Fibroblast of lung (primary cell): Measurements from ENCODE around the gene CD247. TPM values are rescaled to one million over a fixed set of nuclear protein-coding genes. Genes with fewer than 3 reads are reported as not detected.

Experiments
- DNase-seq, 2 donors: peaks; one replicate each; pipeline versions ENCODE4 v3.0.0 to v3.0.0-alpha.2; 2010; ENCODE audit warnings: low read depth in 2 of 2
- H2AFZ ChIP-seq: 2 replicates; pipeline ENCODE4 v1.5.1; 2012; ENCODE audit warnings: low read length, control low read depth, inconsistent platforms
- H3K27ac ChIP-seq: 2 replicates; pipeline ENCODE4 v1.5.1; 2011; ENCODE audit warnings: low read length, control low read depth; ENCODE audit not compliant: insufficient read depth
- H3K27me3 ChIP-seq: 2 replicates; pipeline ENCODE4 v1.5.1; 2011; ENCODE audit warnings: mild to moderate bottlenecking, low read length; ENCODE audit not compliant: control insufficient read depth, insufficient read depth
- H3K36me3 ChIP-seq: 2 replicates; pipeline ENCODE4 v1.5.1; 2011; ENCODE audit warnings: low read length; ENCODE audit not compliant: control insufficient read depth, insufficient read depth
- H3K4me1 ChIP-seq: 2 replicates; pipeline ENCODE4 v1.5.1; 2011; ENCODE audit warnings: low read length; ENCODE audit not compliant: control insufficient read depth, insufficient read depth; ENCODE audit errors: extremely low read depth
- H3K4me2 ChIP-seq: 2 replicates; pipeline ENCODE4 v1.5.1; 2011; ENCODE audit warnings: low read length, control low read depth; ENCODE audit not compliant: insufficient read depth; ENCODE audit errors: extremely low read depth
- H3K4me3 ChIP-seq, 4 experiments: fragments of 200-600 bp in 1 of 4; sonication (generic) in 1 of 4; replicated peaks in 1 of 4; 2 replicates each; pipeline ENCODE4 v1.5.1; 2011 to 2016; ENCODE audit warnings: low read length in 4 of 4, low read depth in 3 of 4, mild to moderate bottlenecking in 3 of 4, control low read depth in 2 of 4, inconsistent platforms in 1 of 4, mixed read lengths in 1 of 4; ENCODE audit not compliant: insufficient read depth in 1 of 4; ENCODE audit errors: control extremely low read depth in 1 of 4
- H3K79me2 ChIP-seq: 2 replicates; pipeline ENCODE4 v1.5.1; 2012; ENCODE audit warnings: mild to moderate bottlenecking, low read length, inconsistent platforms; ENCODE audit not compliant: control insufficient read depth, insufficient read depth
- H3K9ac ChIP-seq: 2 replicates; pipeline ENCODE4 v1.5.1; 2011; ENCODE audit warnings: mild to moderate bottlenecking, low read length, control low read depth; ENCODE audit not compliant: insufficient read depth
- H3K9me3 ChIP-seq: 2 replicates; pipeline ENCODE4 v1.5.1; 2012; ENCODE audit warnings: low read depth, low read length; ENCODE audit not compliant: control insufficient read depth, insufficient read depth
- H4K20me1 ChIP-seq: 2 replicates; pipeline ENCODE4 v1.5.1; 2011; ENCODE audit warnings: low read length; ENCODE audit not compliant: control insufficient read depth, insufficient read depth; ENCODE audit errors: extremely low read depth
- EZH2 ChIP-seq: IDR thresholded peaks from 2 replicates; pipeline ENCODE4 v1.5.1; 2012; ENCODE audit warnings: low read length, control low read depth, mild to moderate bottlenecking; ENCODE audit errors: missing control alignments
- polyA plus RNA-seq, 2 donors: library from polyadenylated mRNA; depleted of rRNA in 1 of 2; stranded (reverse) in 1 of 2; unstranded in 1 of 2; fragments of >200 nt; gene quantifications; 2 replicates each; pipeline ENCODE4 v1.2.1, GENCODE V29; 2011 to 2012; ENCODE audit warnings: missing spikeins in 1 of 2
- total RNA-seq: library from RNA; depleted of rRNA; stranded (reverse); fragments of >200 nt; gene quantifications from 2 replicates; pipeline ENCODE4 v1.2.1, GENCODE V29; 2014
- TF ChIP-seq, protein P1 (sequence below), 2 donors: IDR thresholded peaks in 1 of 2; conservative IDR thresholded peaks in 1 of 2; 1 replicate in 1 of 2; 2 replicates in 1 of 2; pipeline ENCODE4 v1.5.1; 2011 to 2012; ENCODE audit warnings: low read length in 2 of 2, control low read depth in 1 of 2, inconsistent platforms in 1 of 2, low read depth in 1 of 2, mild to moderate bottlenecking in 1 of 2

CD247 gene
- total and polyA plus RNA-seq, 2 donors (not counting 1 experiment from before 2014, with no cell fraction given): not detected

DNA sequence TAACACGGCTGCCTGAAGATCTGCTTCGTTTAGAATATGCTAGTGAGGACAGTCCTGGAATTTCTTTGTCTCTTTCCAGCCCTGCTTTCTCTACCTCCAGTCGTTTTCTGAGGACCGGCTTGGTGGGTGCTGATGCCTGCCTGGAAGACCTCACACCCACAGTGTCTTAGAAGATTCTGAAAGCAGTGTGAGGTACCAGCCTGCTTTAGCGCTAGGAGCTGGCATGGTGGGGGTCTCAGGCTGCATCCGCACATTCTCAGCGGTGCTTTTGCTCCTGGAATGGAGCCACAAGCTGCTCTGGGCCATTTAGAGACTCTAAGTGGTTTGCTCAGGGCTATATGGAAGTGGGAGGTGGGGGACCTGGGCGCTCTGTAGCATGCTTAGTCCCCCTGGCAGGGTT, 61.4 kb downstream of the CD247 start:
- no peaks in the 10 kb centered on the region for H3K9me3 ChIP-seq
- no peak overlapping the region for H3K9ac ChIP-seq
- no peak overlapping the region for H3K27ac ChIP-seq
- no peaks in the 10 kb centered on the region for H3K79me2 ChIP-seq
- H3K4me2 ChIP-seq: no peak overlapping the region
- DNase-seq: no peak
- no peak overlapping the region for H2AFZ ChIP-seq
- H3K27me3 ChIP-seq: peaks cover 15% of the 10 kb centered on the region
- H3K4me1 ChIP-seq: no peaks in the 10 kb centered on the region
- no peaks in the 10 kb centered on the region for H4K20me1 ChIP-seq
- no peaks in the 10 kb centered on the region for H3K36me3 ChIP-seq
- no peak for TF ChIP-seq EZH2
- TF ChIP-seq, protein P1, sequence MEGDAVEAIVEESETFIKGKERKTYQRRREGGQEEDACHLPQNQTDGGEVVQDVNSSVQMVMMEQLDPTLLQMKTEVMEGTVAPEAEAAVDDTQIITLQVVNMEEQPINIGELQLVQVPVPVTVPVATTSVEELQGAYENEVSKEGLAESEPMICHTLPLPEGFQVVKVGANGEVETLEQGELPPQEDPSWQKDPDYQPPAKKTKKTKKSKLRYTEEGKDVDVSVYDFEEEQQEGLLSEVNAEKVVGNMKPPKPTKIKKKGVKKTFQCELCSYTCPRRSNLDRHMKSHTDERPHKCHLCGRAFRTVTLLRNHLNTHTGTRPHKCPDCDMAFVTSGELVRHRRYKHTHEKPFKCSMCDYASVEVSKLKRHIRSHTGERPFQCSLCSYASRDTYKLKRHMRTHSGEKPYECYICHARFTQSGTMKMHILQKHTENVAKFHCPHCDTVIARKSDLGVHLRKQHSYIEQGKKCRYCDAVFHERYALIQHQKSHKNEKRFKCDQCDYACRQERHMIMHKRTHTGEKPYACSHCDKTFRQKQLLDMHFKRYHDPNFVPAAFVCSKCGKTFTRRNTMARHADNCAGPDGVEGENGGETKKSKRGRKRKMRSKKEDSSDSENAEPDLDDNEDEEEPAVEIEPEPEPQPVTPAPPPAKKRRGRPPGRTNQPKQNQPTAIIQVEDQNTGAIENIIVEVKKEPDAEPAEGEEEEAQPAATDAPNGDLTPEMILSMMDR (conservative IDR thresholded peaks at IDR 0.05 in 1 of 2, IDR thresholded peaks at IDR 0.05 in 1 of 2; ENCODE audit: low read depth in 1 of 2, low read length in 2 of 2): no peak
- H3K4me3 ChIP-seq: no peak overlapping the region

DNA sequence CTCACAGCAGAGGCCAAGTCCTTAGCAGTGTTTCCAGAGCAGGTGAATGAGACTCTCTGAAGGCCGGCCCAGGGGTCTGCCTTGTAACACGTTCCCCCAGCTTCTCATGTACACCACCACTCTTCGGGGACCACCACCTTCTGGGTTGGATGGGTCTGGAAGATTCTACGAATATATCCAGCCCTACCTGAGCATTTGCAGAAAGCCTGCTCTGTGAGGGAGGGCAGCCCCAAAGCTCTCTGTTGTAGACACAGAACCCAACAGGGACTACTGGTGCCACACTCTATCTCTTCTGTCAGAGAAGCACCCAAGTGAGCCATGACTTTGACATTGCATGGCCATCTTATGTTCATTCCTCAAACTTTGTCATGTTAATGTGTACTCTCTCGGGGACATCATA, 61.8 kb downstream of the CD247 start:
- TF ChIP-seq, protein P1 (conservative IDR thresholded peaks at IDR 0.05 in 1 of 2, IDR thresholded peaks at IDR 0.05 in 1 of 2; ENCODE audit: low read depth in 1 of 2, low read length in 2 of 2): no peak
- no peak for TF ChIP-seq EZH2
- no peak overlapping the region for H2AFZ ChIP-seq
- no peaks in the 10 kb centered on the region for H3K9me3 ChIP-seq
- no peaks in the 10 kb centered on the region for H3K79me2 ChIP-seq
- H3K4me3 ChIP-seq: no peak overlapping the region
- DNase-seq: no peak
- no peaks in the 10 kb centered on the region for H3K4me1 ChIP-seq
- H3K4me2 ChIP-seq: no peak overlapping the region
- H4K20me1 ChIP-seq: no peaks in the 10 kb centered on the region
- H3K9ac ChIP-seq: no peak overlapping the region
- peaks cover 15% of the 10 kb centered on the region for H3K27me3 ChIP-seq
- H3K27ac ChIP-seq: no peak overlapping the region
- no peaks in the 10 kb centered on the region for H3K36me3 ChIP-seq

DNA sequence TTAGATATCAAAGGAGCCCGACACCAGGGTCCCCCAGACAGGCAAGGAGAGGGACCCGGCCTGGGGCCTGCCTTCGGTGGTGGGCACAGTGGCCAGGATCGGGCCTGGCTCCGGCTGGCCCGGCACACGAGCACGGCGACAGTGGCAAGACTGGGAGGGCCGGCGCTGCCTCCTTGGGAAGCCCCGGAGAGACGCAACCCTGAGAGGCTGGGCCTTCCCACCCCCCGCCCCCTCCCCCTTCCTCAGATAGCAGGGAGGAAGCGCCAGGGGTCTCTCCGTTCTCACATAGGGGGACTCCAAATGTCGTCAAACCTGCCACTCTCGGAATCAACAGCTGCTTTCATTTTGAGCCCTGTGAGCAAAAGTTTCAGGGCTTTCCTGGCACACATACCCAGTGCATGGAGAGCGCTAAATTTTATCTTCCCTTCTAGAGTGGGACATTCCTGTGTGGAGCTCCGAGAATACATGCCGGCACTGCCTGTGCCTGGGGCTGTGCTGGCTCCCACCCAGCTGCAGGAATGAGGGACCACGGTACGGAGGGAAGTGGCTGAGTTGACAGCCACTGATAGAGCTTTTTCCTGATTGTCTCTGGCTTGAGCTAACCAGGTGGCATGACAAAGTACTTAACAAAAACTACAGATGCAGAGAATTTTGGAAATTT, 62.4 kb downstream of the CD247 start:
- Histone ChIP-seq H3K27ac (no peak overlapping the region), H3K79me2 (no peaks in the 10 kb centered on the region), H3K36me3 (no peaks in the 10 kb centered on the region), H2AFZ (peak overlapping the region; percentile 59), H3K4me1 (no peaks in the 10 kb centered on the region), H4K20me1 (no peaks in the 10 kb centered on the region), H3K9ac (peak overlapping the region; percentile 50), H3K27me3 (peaks cover 15% of the 10 kb centered on the region), H3K9me3 (no peaks in the 10 kb centered on the region), H3K4me2 (peak overlapping the region; percentile 95), H3K4me3 (peak overlapping the region; percentile 62 to 79 (median 70))
- peak; percentile 4 for DNase-seq
- TF ChIP-seq EZH2: no peak
- TF ChIP-seq, protein P1 (conservative IDR thresholded peaks at IDR 0.05 in 1 of 2, IDR thresholded peaks at IDR 0.05 in 1 of 2; ENCODE audit: low read depth in 1 of 2, low read length in 2 of 2): no peak
